Glutamatergic neuron (in vitro differentiated cells): ENCODE results near the gene PTPRM. TPM values are rescaled to one million over a fixed set of nuclear protein-coding genes. Genes with fewer than 3 reads are reported as not detected.

Experiments
- DNase-seq: peaks from one replicate; pipeline ENCODE4 v3.0.0; 2022
- H3K27ac Mint-ChIP-seq: one replicate; pipeline ENCODE4 v1.8.0; 2020; ENCODE audit warnings: mild to moderate bottlenecking, mixed read lengths, inconsistent platforms; ENCODE audit not compliant: unreplicated experiment
- H3K27me3 Mint-ChIP-seq: one replicate; pipeline ENCODE4 v1.8.0; 2020; ENCODE audit warnings: mild to moderate bottlenecking, moderate library complexity, mixed read lengths, inconsistent platforms; ENCODE audit not compliant: unreplicated experiment
- H3K36me3 Mint-ChIP-seq: one replicate; pipeline ENCODE4 v1.8.0; 2020; ENCODE audit warnings: mild to moderate bottlenecking, mixed read lengths, inconsistent platforms; ENCODE audit not compliant: unreplicated experiment
- H3K4me1 Mint-ChIP-seq: one replicate; pipeline ENCODE4 v1.8.0; 2020; ENCODE audit warnings: mild to moderate bottlenecking, low read depth, mixed read lengths, inconsistent platforms; ENCODE audit not compliant: unreplicated experiment
- H3K4me3 Mint-ChIP-seq: one replicate; pipeline ENCODE4 v1.8.0; 2020; ENCODE audit warnings: mild to moderate bottlenecking, mixed read lengths, inconsistent platforms; ENCODE audit not compliant: unreplicated experiment
- H3K9me3 Mint-ChIP-seq: one replicate; pipeline ENCODE4 v1.8.0; 2020; ENCODE audit warnings: mild to moderate bottlenecking, moderate library complexity, mixed read lengths, inconsistent platforms; ENCODE audit not compliant: unreplicated experiment
- total RNA-seq: library from RNA; stranded (reverse); fragmentation: NEBNext Ultra II Directional; extraction: Animal tissue kit (Norgen Biotek cat#: 25700); gene quantifications from one replicate; pipeline ENCODE4 v1.2.1, GENCODE V29; 2021; ENCODE audit not compliant: unreplicated experiment
- TF ChIP-seq, protein P1 (sequence below): fragments of 200-600 bp; sonication (generic); IDR thresholded peaks from one replicate; pipeline ENCODE4 v1.5.0; 2021; ENCODE audit not compliant: partially characterized antibody, unreplicated experiment

PTPRM gene
- total RNA-seq, 1 donor from 2014 or later = 23.9 TPM

GRCh38 chr18:7579176-7579917 lies 12.2 kb downstream of the PTPRM start:
- Mint-ChIP-seq H3K36me3 (no peaks in the 10 kb centered on the region), H3K4me3 (no peak overlapping the region), H3K27ac (no peak overlapping the region), H3K4me1 (peaks cover 3% of the 10 kb centered on the region), H3K9me3 (peaks cover 2% of the 10 kb centered on the region), H3K27me3 (no peaks in the 10 kb centered on the region)
- no peak for DNase-seq
- TF ChIP-seq, protein P1, sequence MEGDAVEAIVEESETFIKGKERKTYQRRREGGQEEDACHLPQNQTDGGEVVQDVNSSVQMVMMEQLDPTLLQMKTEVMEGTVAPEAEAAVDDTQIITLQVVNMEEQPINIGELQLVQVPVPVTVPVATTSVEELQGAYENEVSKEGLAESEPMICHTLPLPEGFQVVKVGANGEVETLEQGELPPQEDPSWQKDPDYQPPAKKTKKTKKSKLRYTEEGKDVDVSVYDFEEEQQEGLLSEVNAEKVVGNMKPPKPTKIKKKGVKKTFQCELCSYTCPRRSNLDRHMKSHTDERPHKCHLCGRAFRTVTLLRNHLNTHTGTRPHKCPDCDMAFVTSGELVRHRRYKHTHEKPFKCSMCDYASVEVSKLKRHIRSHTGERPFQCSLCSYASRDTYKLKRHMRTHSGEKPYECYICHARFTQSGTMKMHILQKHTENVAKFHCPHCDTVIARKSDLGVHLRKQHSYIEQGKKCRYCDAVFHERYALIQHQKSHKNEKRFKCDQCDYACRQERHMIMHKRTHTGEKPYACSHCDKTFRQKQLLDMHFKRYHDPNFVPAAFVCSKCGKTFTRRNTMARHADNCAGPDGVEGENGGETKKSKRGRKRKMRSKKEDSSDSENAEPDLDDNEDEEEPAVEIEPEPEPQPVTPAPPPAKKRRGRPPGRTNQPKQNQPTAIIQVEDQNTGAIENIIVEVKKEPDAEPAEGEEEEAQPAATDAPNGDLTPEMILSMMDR = no peak

DNA sequence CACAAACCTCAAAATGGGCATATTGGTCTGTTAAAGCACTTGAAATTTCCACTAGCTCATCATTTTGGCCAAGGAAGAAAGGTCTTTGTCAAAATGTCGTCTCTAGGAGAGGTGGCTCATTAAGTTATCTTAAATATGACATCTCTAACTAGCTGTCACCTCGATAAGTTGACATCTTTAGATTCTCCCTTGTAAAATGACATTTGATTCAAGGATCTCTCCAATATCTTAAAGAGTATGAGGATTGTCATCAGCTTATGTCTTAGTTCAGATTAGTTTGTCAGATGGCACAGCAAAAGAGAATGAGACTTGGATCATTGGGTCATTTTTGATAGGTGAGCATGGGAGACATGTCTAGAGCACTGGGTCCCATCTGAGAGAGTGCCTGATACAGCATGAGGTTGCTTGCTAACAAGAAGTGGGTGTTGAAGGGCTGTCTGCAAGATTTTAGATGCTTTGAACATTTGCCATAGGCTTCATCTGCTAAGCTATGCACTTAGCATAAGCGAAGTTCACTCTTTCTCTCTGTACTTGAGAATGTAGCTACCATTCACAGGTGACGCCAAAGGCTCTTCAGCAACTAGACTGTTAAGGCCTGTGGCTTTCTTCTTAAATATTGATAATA lies 12.9 kb downstream of the PTPRM start:
- H3K36me3 Mint-ChIP-seq = no peaks in the 10 kb centered on the region
- H3K27me3 Mint-ChIP-seq = no peaks in the 10 kb centered on the region
- H3K27ac Mint-ChIP-seq = no peak overlapping the region
- TF ChIP-seq, protein P1 = no peak
- no peak overlapping the region for H3K4me3 Mint-ChIP-seq
- H3K9me3 Mint-ChIP-seq = peaks cover 2% of the 10 kb centered on the region
- H3K4me1 Mint-ChIP-seq = peaks cover 2% of the 10 kb centered on the region
- no peak for DNase-seq

DNA sequence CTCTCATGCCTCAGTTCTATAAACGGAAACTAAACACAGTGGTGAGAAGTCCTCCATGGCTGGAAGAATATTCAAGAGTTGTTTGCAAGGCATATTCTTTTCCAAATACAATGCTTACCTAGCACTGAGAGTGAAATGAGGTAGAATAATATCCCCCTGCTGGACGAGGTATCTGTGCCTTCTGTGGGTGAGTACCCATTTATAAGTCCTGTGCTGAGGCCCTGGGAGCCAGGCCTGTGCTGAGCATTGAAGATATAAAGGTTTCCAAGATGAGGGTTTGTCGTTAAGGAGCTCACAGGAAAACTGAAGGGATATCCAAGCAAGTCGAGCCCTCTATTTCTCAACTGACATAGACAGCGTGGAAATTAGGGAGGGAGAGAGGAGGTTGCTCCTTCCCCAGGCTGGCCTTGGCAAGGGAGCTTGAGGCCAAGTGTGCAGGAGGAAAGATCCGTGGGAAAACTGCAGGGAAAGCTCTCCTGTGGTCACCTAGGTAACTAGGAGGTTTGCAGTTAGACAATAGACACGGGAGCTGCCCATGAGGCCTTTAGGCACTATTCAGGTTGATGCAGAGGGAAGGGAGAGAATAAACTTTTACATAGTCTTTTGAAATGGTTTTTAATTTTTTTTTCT lies 17.6 kb downstream of the PTPRM start:
- no peaks in the 10 kb centered on the region for H3K36me3 Mint-ChIP-seq
- no peak overlapping the region for H3K27ac Mint-ChIP-seq
- H3K27me3 Mint-ChIP-seq = no peaks in the 10 kb centered on the region
- H3K4me3 Mint-ChIP-seq = no peak overlapping the region
- TF ChIP-seq, protein P1 = no peak
- H3K9me3 Mint-ChIP-seq = no peaks in the 10 kb centered on the region
- H3K4me1 Mint-ChIP-seq = no peaks in the 10 kb centered on the region
- DNase-seq = no peak

DNA sequence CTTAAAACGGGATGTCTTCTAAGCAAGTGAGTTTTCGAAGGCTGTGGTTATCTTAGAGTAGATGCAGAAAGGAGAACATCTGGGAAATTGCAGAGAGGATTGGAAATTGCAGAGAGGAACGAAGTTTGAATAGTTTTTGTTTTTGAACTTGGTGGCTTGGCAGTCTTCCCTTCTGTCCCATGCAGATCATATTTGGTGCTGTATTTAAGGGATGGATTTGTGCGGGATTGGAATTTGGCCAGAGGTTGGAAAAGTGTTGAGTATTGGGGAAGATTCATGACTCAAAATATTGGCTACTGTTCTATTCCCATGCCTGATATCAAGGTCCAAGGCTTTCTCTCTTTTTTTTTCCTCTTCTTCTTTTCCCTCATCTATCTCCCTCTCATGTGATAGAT lies 18.2 kb downstream of the PTPRM start:
- Mint-ChIP-seq H3K4me1 (no peaks in the 10 kb centered on the region), H3K4me3 (no peak overlapping the region), H3K27me3 (no peaks in the 10 kb centered on the region), H3K9me3 (no peaks in the 10 kb centered on the region), H3K27ac (no peak overlapping the region), H3K36me3 (no peaks in the 10 kb centered on the region)
- no peak for DNase-seq
- TF ChIP-seq, protein P1 = no peak

DNA sequence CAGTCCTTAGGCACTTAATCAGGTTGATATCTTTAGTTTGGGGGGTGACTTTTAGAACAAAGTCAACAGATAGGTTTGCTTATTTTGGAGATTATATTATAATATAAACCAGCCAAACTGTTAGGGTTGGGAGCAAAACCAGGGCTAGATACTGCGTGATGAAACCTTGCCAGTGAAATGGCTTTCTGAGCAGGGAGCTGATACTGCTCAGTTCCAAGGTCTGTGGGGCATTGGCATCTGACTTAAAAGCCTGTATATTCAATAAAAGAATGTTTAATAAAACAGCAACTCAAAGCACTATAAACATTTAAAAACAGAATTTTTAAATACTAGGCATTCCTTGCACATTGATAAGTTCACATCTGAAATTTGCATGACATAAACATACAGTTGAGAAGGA lies 19.3 kb downstream of the PTPRM start:
- TF ChIP-seq, protein P1 = no peak
- Mint-ChIP-seq H3K9me3 (no peaks in the 10 kb centered on the region), H3K27me3 (no peaks in the 10 kb centered on the region), H3K4me3 (no peak overlapping the region), H3K4me1 (no peaks in the 10 kb centered on the region), H3K27ac (no peak overlapping the region), H3K36me3 (no peaks in the 10 kb centered on the region)
- no peak for DNase-seq
